ENCODE results near the gene LMAN2.

LMAN2 gene

GRCh38 chr5:177393206-177393765, 41.8 kb upstream of the LMAN2 start:
- DNase-seq (ENCODE audit: low read depth) = no peak
- TF ChIP-seq, protein P1, sequence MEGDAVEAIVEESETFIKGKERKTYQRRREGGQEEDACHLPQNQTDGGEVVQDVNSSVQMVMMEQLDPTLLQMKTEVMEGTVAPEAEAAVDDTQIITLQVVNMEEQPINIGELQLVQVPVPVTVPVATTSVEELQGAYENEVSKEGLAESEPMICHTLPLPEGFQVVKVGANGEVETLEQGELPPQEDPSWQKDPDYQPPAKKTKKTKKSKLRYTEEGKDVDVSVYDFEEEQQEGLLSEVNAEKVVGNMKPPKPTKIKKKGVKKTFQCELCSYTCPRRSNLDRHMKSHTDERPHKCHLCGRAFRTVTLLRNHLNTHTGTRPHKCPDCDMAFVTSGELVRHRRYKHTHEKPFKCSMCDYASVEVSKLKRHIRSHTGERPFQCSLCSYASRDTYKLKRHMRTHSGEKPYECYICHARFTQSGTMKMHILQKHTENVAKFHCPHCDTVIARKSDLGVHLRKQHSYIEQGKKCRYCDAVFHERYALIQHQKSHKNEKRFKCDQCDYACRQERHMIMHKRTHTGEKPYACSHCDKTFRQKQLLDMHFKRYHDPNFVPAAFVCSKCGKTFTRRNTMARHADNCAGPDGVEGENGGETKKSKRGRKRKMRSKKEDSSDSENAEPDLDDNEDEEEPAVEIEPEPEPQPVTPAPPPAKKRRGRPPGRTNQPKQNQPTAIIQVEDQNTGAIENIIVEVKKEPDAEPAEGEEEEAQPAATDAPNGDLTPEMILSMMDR (IDR thresholded peaks at IDR 0.05; ENCODE audit: low read depth, low read length, missing control alignments) = no peak
- H3K4me3 ChIP-seq (ENCODE audit: low read depth, low read length) = no peak overlapping the region

DNA sequence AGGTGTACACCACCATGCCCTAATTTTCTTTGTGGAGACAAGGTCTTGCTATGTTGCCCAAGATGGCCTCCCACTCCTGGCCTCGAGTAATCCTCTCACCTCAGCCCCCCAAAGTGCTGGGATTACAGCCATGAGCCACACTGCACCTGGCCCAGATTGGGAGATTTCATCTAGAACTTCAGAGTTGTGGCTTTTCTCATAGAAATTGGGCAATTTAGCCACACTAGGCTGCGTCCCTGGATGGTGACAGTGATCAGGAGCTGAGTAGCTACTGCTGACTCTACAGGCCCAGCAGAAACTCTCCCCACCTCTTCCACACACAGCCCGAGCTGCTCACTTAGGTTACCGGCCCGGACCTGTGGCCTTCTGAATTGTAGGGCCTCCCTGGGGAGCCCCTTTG, 41.3 kb upstream of the LMAN2 start:
- DNase-seq (ENCODE audit: low read depth) = no peak

GRCh38 chr5:177390363-177391300, 39.2 kb upstream of the LMAN2 start:
- DNase-seq (ENCODE audit: low read depth) = peak; percentile 61
- TF ChIP-seq, protein P1 (IDR thresholded peaks at IDR 0.05; ENCODE audit: low read depth, low read length, missing control alignments) = peak; percentile 99
- no peak overlapping the region for H3K4me3 ChIP-seq (ENCODE audit: low read depth, low read length)

More for the DNA sequence above, 41.3 kb upstream of the LMAN2 start:
- TF ChIP-seq, protein P1 (IDR thresholded peaks at IDR 0.05; ENCODE audit: low read depth, low read length, missing control alignments) = no peak
- no peak overlapping the region for H3K4me3 ChIP-seq (ENCODE audit: low read depth, low read length)

DNA sequence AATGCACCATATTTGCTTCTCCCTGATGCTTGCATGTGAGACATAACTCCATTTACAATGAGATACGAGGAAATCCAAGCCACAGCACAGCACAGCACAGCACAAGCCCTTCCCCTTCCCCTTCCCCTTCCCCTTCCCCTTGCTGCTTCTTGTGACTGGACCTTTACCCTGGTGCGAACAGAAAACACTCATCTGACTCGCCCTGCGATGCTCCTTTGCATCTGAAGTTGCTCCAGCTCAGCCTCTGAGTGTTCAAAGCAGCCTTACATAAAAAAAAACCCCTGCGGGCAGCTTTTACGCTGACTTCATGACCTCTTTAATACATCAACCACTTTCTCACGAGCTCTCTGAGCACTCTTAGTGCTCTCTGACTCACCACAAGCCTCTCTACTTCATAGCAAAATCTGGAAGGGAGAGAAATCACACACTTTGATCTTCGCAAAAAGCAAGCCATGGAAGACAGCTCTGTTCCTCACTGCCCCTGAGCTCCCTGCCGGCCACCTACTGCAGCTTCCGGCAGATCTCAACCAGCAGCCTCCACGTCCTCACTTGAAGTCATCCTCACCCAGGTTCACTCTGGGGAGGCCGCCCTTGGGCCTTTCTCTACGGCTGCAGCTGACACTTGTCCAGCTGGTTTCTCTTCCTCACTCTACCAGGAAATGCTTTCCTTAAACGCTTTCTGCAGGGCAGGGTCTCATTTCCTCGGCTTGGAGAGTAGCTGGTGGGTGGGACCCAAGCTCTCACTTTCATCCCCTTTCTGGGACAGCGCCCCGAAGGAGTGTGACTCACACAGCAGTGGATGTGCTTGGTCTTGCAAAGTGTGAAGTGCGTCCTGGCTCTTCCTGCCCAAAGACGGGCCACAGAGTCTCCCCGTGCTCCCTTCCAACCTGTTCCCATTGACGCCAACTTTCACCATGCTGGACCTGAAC, 38.0 kb upstream of the LMAN2 start:
- no peak overlapping the region for H3K4me3 ChIP-seq (ENCODE audit: low read depth, low read length)
- peak; percentile 53 for DNase-seq (ENCODE audit: low read depth)
- TF ChIP-seq, protein P1 (IDR thresholded peaks at IDR 0.05; ENCODE audit: low read depth, low read length, missing control alignments) = peak; percentile 20

GRCh38 chr5:177388521-177389052, 37.1 kb upstream of the LMAN2 start:
- TF ChIP-seq, protein P1 (IDR thresholded peaks at IDR 0.05; ENCODE audit: low read depth, low read length, missing control alignments) = no peak
- no peak overlapping the region for H3K4me3 ChIP-seq (ENCODE audit: low read depth, low read length)
- DNase-seq (ENCODE audit: low read depth) = no peak

DNA sequence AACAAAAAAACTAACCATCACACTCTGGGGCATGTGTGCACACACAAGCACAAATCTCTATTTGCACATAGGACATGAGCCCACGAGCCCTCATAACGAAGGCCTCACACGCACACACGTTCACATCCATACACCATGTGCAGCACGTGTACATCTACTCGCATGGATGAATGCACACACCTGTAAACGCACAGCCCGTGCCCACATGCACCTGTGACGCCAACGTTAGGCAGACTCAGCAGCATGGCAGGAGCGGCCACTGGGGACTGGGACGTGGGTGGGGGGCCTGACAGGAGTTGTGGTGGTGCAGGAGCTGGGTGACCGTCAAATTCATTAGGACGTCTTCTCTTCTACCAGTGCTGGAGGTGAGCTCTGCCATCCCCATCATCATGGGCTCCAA, 35.9 kb upstream of the LMAN2 start:
- TF ChIP-seq, protein P1 (IDR thresholded peaks at IDR 0.05; ENCODE audit: low read depth, low read length, missing control alignments) = no peak
- no peak for DNase-seq (ENCODE audit: low read depth)
- H3K4me3 ChIP-seq (ENCODE audit: low read depth, low read length) = no peak overlapping the region
